Measurements from ENCODE around the gene FAM110D. TPM values are rescaled to one million over a fixed set of nuclear protein-coding genes. Genes with fewer than 3 reads are reported as not detected.

The FAM110D gene
- total and polyA plus RNA-seq, 2 donors (not counting 3 experiments of a cell fraction or from before 2014, with no cell fraction given): 2.6 to 5.1 TPM

GRCh38 chr1:26171084-26172072 lies 12.5 kb downstream of the FAM110D start, which contains the start of gene ZNF593OS:
TSS of gene ZNF593OS (minus strand) at chr1:26171832. CDS start at chr1:26171661, 171 bp downstream.
- TF ChIP-seq EZH2 (IDR thresholded peaks at IDR 0.05; ENCODE audit: borderline replicate concordance, low read depth, low read length, severe bottlenecking) (no peak), POLR2AphosphoS5 (IDR thresholded peaks at IDR 0.05; ENCODE audit: insufficient read depth, low read depth, low read length) (no peak), MYC (IDR thresholded peaks at IDR 0.05; ENCODE audit: low read depth, low read length) (no peak), GATA2 (IDR thresholded peaks at IDR 0.05; ENCODE audit: insufficient read depth, insufficient read length, low read depth, low read length) (no peak), POLR2A (IDR thresholded peaks at IDR 0.05; ENCODE audit: low read depth, low read length) (no peak), JUN (IDR thresholded peaks at IDR 0.05; ENCODE audit: borderline replicate concordance, insufficient read depth, insufficient read length, low read depth) (no peak), MAX (IDR thresholded peaks at IDR 0.05; ENCODE audit: insufficient read depth, insufficient read length) (no peak), CTCF (IDR thresholded peaks at IDR 0.05; ENCODE audit: extremely low read depth in 1 of 2, insufficient read depth in 1 of 2, low read depth in 1 of 2, low read length in 2 of 2) (no peak)
- intact Hi-C loops (cut with micrococcal nuclease) (no loop called here), dilution Hi-C loops (cut with MboI; ENCODE audit: extremely low pct_ligation_motif_present, low sequenced_read_pairs) (no loop called here)
- no TSS peak for BruUV-seq (replicated peaks)
- FAIRE-seq (no peak), DNase-seq (ENCODE audit: low read depth, low spot score) (no peak)
- Histone ChIP-seq H3K4me1 (ENCODE audit: control insufficient read depth, extremely low read depth, insufficient read depth, low read length) (no peaks in the 10 kb centered on the region), H3K27ac (ENCODE audit: insufficient read depth, low read depth, low read length) (no peak within 1 kb of the TSS), H2AFZ (ENCODE audit: low read depth, low read length) (no peak within 1 kb of the TSS), H3K4me3 (replicated peaks in 1 of 3; ENCODE audit: insufficient read depth in 1 of 3, low read depth in 1 of 3, low read length in 3 of 3) (no peak within 1 kb of the TSS), H4K20me1 (replicated peaks; ENCODE audit: control insufficient read depth, extremely low read depth, insufficient read depth, low read length) (no peaks in the 10 kb centered on the region), H3K4me2 (ENCODE audit: insufficient read depth, low read length) (peak within 1 kb of the TSS; percentile 60), H3K9ac (replicated peaks; ENCODE audit: extremely low read depth, insufficient read depth, low read length) (no peak within 1 kb of the TSS), H3K36me3 (ENCODE audit: control insufficient read depth in 2 of 2, extremely low read depth in 1 of 2, insufficient read depth in 2 of 2, low read length in 2 of 2) (no peaks in the 10 kb centered on the region), H3K79me2 (ENCODE audit: control insufficient read depth, insufficient read depth, low read length) (peaks cover 2% of the 10 kb centered on the region), H3K27me3 (ENCODE audit: control insufficient read depth in 2 of 2, insufficient read depth in 2 of 2, low read length in 2 of 2) (no peaks in the 10 kb centered on the region), H3K9me3 (replicated peaks; ENCODE audit: control insufficient read depth, insufficient read depth, low read length) (no peaks in the 10 kb centered on the region), H3K9me1 (replicated peaks; ENCODE audit: control insufficient read depth, extremely low read depth, insufficient read depth, low read length) (no peaks in the 10 kb centered on the region)
- ChIA-PET POLR2A (no interaction called here), CTCF (interaction anchor here (3.7 kb wide), 1 partner anchor 149 kb away, joined by 48 read pairs; no protein-coding TSS in a partner anchor)

Data from endothelial cell of umbilical vein (primary cell).